ENCODE results near the gene CNTNAP2.

Gene CNTNAP2

GRCh38 chr7:146397141-146397540, 280.5 kb downstream of the CNTNAP2 start:
- no peak for TF ChIP-seq CTCF (conservative IDR thresholded peaks at IDR 0.05; ENCODE audit: low read depth, low read length)
- no peak for DNase-seq (ENCODE audit: low read depth)
- H3K4me3 ChIP-seq (ENCODE audit: low read depth, low read length) = no peak overlapping the region

- no peak for TF ChIP-seq CTCF (conservative IDR thresholded peaks at IDR 0.05; ENCODE audit: low read depth, low read length)
- no peak for DNase-seq (ENCODE audit: low read depth)
- no peak overlapping the region for H3K4me3 ChIP-seq (ENCODE audit: low read depth, low read length)
Measured at GRCh38 chr7:146401939-146402338, 285.3 kb downstream of the CNTNAP2 start.

GRCh38 chr7:146405737-146406136, 289.1 kb downstream of the CNTNAP2 start:
- no peak for TF ChIP-seq CTCF (conservative IDR thresholded peaks at IDR 0.05; ENCODE audit: low read depth, low read length)
- no peak overlapping the region for H3K4me3 ChIP-seq (ENCODE audit: low read depth, low read length)
- DNase-seq (ENCODE audit: low read depth) = no peak

GRCh38 chr7:146411975-146412374, 295.4 kb downstream of the CNTNAP2 start:
- no peak overlapping the region for H3K4me3 ChIP-seq (ENCODE audit: low read depth, low read length)
- no peak for TF ChIP-seq CTCF (conservative IDR thresholded peaks at IDR 0.05; ENCODE audit: low read depth, low read length)
- DNase-seq (ENCODE audit: low read depth) = no peak

- no peak for DNase-seq (ENCODE audit: low read depth)
- no peak for TF ChIP-seq CTCF (conservative IDR thresholded peaks at IDR 0.05; ENCODE audit: low read depth, low read length)
- H3K4me3 ChIP-seq (ENCODE audit: low read depth, low read length) = no peak overlapping the region
Measured at GRCh38 chr7:146412781-146413180, 296.2 kb downstream of the CNTNAP2 start.

- DNase-seq (ENCODE audit: low read depth) = peak; percentile 15
- no peak for TF ChIP-seq CTCF (conservative IDR thresholded peaks at IDR 0.05; ENCODE audit: low read depth, low read length)
- no peak overlapping the region for H3K4me3 ChIP-seq (ENCODE audit: low read depth, low read length)
Measured at GRCh38 chr7:146414373-146414772, 297.8 kb downstream of the CNTNAP2 start.

GRCh38 chr7:146414937-146415336, 298.3 kb downstream of the CNTNAP2 start:
- DNase-seq (ENCODE audit: low read depth) = no peak
- no peak for TF ChIP-seq CTCF (conservative IDR thresholded peaks at IDR 0.05; ENCODE audit: low read depth, low read length)
- H3K4me3 ChIP-seq (ENCODE audit: low read depth, low read length) = no peak overlapping the region

Measured in choroid plexus epithelial cell (primary cell).